K562 (cell line): ENCODE results near the gene PLA2G4A. TPM values are rescaled to one million over a fixed set of nuclear protein-coding genes. Genes with fewer than 3 reads are reported as not detected.

Experiments
- E2F3 ChIP-seq: fragments of 250-450 bp; sonication (Bioruptor Pico); IDR thresholded peaks from 2 replicates; pipeline ENCODE4 v1.4.0; 2020; ENCODE audit warnings: mild to moderate bottlenecking
- ETV6 ChIP-seq, 3 experiments: fragments of 150-350 bp in 1 of 3; sonication (generic) in 1 of 3; formaldehyde crosslinking in 1 of 3; IDR thresholded peaks; 2 replicates each; pipeline versions ENCODE4 v1.6.1 to v1.8.0; 2014 to 2022; ENCODE audit warnings: borderline replicate concordance in 2 of 3, low read depth in 2 of 3, antibody characterized with exemption in 1 of 3, low read length in 1 of 3, mild to moderate bottlenecking in 1 of 3, missing genetic modification reagents in 1 of 3
- LARP7 ChIP-seq: fragments of 450-650 bp; IDR thresholded peaks from 2 replicates; pipeline ENCODE4 v1.6.1; 2016
- MTA2 ChIP-seq: fragments of 450-650 bp; IDR thresholded peaks from 2 replicates; pipeline ENCODE4 v1.6.1; 2016; ENCODE audit warnings: low read depth
- ZBTB1 ChIP-seq: sonication (generic); formaldehyde crosslinking; IDR thresholded peaks from 2 replicates; pipeline ENCODE4 v1.8.1; 2023; ENCODE audit warnings: missing genetic modification reagents, low read depth, mild to moderate bottlenecking, borderline replicate concordance
- ZNF316 ChIP-seq: fragments of 450-650 bp; IDR thresholded peaks from 2 replicates; pipeline ENCODE4 v1.6.1; 2016
- ZNF318 ChIP-seq, 2 experiments: fragments of 450-650 bp; IDR thresholded peaks; 2 replicates each; pipeline ENCODE4 v1.6.1; 2016; ENCODE audit warnings: mild to moderate bottlenecking in 2 of 2, borderline replicate concordance in 1 of 2, low read depth in 1 of 2, moderate library complexity in 1 of 2
- ZNF384 ChIP-seq: IDR thresholded peaks from 2 replicates; pipeline ENCODE4 v1.6.1; 2012; ENCODE audit warnings: low read depth, low read length, improper control_type of control experiment
- polyA plus RNA-seq, 8 experiments: library from polyadenylated mRNA; depleted of rRNA in 4 of 8; stranded (reverse) in 5 of 8; unstranded in 3 of 8; fragments of >200 nt; fragmentation: Nextera tagmentation in 2 of 8; fragmentation: Illumina TruSeq in 1 of 8; extraction: Ambion mirVana in 2 of 8; extraction: Trizol in 1 of 8; gene quantifications; 2 replicates each; pipeline versions ENCODE4 v1.2.1 to v1.2.3, GENCODE V29; 2011 to 2014; ENCODE audit warnings: inconsistent platforms in 1 of 8, missing spikeins in 1 of 8
- total RNA-seq, 7 experiments: library from RNA; depleted of rRNA in 6 of 7; stranded (reverse); fragments of >200 nt in 6 of 7; fragmentation: Illumina TruSeq in 2 of 7; extraction: Trizol in 2 of 7; gene quantifications; 2 replicates each; pipeline versions ENCODE4 v1.2.1 to v1.2.3, GENCODE V29; 2011 to 2021; ENCODE audit warnings: low replicate concordance in 1 of 7

The PLA2G4A gene
- total and polyA plus RNA-seq, 9 of the 15 experiments (the other 6 are each of a cell fraction or from before 2014, with no cell fraction given) = 0.04 to 0.71 (median 0.22) TPM; not detected in 4

- TF ChIP-seq ZNF318 (IDR thresholded peaks at IDR 0.05; ENCODE audit: borderline replicate concordance in 1 of 2, low read depth in 1 of 2) (no peak), ETV6 (IDR thresholded peaks at IDR 0.05; ENCODE audit: borderline replicate concordance in 1 of 2, low read depth in 2 of 2, low read length in 1 of 2) (no peak), ETV6 (CRISPR knock-in tag; IDR thresholded peaks at IDR 0.05; ENCODE audit: borderline replicate concordance) (no peak), ZNF316 (no peak), ZNF384 (no peak), LARP7 (no peak), ZBTB1 (CRISPR knock-in tag) (no peak), E2F3 (no peak), MTA2 (no peak)
- TF ChIP-seq, all 486 proteins: peak for 0
Observed at GRCh38 chr1:186839041-186839400, 10.3 kb downstream of the PLA2G4A start (continued).
